Stimulated activated CD8-positive, alpha-beta memory T cell treated with anti-CD3 and anti-CD28 coated beads, Interleukin-12 subunit alpha, Interleukin-12 subunit beta, amount 100 ng/mL, for 24 hours (primary cell): ENCODE measurements around the gene RAD51B.

Experiments
- DNase-seq: peaks from one replicate; pipeline ENCODE4 v3.0.0-alpha.2; 2020; ENCODE audit errors: extremely low read depth

The RAD51B gene

DNA sequence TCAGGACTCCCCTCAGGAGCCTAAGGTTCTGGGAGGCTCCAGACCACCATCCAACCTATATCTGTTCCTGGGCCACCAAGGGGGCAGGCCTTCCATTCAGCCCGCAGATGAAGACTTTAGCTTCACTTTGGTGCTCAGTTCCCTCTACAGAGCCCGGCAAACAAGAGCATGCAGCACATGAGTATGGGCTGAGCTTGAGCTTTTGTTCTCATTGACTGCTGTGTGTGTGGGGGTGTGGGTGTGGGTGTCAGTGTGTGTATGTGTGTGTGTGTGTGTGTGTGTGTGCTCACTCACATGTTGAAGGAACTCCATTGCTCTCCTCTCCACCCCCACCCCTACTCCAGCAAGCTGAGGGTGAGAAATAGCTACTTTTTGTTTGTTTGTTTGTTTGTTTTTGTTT, 754.1 kb downstream of the RAD51B start:
- DNase-seq, result no peak

DNA sequence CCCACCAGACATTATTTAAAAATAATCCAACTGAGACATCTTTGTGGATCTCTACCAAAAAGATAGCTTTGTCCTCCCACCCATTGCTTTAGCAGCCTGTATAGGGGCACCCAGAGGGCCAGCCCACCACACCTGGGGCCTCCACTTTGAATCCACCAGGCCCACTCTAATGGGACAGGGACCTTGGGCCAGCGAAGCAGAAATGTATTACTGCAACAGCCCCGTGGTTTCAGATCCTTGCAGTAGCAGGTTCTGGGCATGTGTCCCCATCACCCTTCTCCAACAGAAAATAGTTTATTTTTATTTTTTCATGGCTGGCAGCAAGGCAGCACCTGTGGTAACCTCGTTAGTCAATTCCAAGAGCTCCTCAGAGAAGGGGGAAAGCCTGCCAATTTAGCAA, 754.9 kb downstream of the RAD51B start:
- no peak for DNase-seq

DNA sequence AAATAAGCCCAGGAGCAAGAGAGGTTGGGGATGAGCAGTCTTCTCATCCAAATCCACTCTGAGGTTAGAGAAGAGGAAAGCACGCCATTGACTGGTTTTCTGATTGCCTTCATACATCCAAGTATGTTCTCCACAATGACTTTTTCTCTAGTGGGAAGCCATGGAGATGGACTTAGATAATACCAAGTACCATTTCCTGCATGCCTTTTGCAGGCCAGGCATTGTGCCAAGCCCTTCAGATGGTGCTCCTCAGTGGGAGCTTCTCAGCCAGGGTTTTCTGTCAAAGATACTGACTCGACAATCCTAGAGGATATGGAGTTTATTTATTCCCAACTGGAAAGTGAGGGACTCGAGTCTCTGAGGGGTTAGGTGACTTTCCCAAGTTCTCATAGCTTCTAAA, 755.3 kb downstream of the RAD51B start:
- no peak for DNase-seq

- no peak for DNase-seq
Observed at GRCh38 chr14:68575426-68575825, 755.8 kb downstream of the RAD51B start.

DNA sequence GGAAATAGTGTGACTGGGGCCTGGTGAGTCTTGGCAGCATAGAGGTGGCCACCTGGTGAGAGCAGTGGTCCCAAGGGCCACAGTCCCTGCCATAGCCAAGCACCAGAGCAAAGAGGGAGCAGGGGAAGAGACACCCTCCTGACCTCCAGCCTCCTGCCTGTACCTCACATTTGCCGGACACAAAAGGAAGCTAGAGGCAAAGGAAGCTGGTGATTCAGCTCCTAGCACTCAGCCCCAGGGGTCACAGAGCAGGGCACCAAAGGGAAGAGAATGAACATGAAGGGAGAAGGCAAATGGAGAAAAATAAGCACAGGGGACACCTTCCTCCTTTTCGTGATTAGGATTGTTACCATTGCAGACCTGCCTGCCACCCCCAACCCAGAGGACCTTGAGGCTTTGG, 756.5 kb downstream of the RAD51B start:
- no peak for DNase-seq

- DNase-seq, result no peak
Observed at GRCh38 chr14:68576496-68577244, 757.1 kb downstream of the RAD51B start.

DNA sequence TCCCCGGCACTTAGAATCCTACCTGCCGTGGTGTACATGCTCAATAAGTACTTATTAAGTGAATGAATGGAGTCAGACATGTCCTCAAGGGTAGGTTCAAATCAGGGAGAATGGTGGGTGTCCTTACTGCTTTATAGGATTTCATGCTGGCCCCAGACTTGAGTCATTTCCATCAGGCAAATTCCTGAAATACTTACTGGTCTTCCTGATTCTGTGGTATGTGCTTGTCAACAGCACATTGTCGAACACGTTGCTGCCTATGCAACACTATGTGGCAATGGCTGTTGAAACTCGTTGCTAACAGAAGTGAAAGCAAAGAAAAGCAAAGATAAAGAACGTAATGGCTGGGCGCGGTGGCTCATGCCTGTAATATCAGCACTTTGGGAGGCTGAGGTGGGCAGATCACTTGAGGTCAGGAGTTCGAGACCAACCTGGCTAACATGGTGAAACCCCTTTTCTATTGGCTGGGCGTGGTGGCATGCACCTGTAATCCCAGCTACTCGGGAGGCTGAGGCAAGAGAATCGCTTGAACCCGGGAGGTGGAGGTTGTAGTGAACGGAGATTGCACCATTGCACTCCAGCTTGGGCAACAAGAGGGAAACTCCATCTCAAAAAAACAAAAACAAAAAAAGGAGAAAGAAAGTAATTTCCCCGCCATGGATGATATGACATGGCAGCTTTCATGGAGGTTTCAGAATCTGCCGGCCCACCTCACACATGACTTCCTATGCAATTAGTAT, 758.4 kb downstream of the RAD51B start:
- DNase-seq, result no peak

DNA sequence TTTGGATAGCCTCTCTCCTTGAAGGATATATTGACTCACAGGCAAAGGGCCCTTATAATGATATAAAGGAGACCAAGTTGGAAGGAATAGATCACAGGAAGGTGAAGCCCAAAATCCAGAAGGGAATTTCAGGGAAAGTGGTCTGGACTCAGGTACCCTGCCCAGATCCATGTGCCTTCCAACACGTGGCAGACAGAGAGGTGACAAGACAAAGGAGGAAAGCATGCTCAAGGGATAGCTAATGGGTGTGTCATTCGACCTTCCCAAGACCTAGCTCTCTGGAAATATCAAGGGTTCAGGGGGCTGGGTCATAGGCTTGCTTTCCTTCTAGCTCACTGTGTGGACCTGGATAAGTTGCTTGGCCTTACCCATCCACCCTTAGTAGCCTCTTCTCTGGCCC, 759.0 kb downstream of the RAD51B start:
- no peak for DNase-seq

GRCh38 chr14:68580096-68580645, 760.6 kb downstream of the RAD51B start:
- DNase-seq, result no peak

DNA sequence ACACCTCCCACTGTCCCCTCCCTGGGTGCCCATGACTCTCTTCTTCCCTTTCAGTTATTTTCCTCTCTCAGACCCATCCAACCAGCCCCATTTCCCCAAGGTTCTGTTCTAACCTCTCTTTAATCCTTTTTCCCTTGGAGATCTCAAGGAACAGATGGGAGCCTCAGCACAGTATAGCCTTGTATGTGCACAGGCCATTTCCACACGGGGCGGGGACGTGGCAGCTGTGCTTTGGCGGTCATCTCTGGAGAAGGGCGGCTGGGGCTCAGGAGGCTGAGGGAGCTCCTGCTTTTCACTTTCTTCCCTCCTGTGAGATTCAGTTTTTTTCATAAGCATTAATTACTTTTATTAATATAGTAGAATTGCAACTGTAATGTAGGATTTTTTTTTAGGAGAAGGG, 761.1 kb downstream of the RAD51B start:
- no peak for DNase-seq

GRCh38 chr14:68583548-68584280, 764.1 kb downstream of the RAD51B start:
- no peak for DNase-seq

GRCh38 chr14:68584786-68585185, 765.2 kb downstream of the RAD51B start:
- no peak for DNase-seq

- no peak for DNase-seq
Observed at GRCh38 chr14:68585690-68586089, 766.1 kb downstream of the RAD51B start.

- DNase-seq, result no peak
Observed at GRCh38 chr14:68586896-68587751, 767.5 kb downstream of the RAD51B start.

- DNase-seq, result no peak
Observed at GRCh38 chr14:68587931-68588330, 768.4 kb downstream of the RAD51B start.

DNA sequence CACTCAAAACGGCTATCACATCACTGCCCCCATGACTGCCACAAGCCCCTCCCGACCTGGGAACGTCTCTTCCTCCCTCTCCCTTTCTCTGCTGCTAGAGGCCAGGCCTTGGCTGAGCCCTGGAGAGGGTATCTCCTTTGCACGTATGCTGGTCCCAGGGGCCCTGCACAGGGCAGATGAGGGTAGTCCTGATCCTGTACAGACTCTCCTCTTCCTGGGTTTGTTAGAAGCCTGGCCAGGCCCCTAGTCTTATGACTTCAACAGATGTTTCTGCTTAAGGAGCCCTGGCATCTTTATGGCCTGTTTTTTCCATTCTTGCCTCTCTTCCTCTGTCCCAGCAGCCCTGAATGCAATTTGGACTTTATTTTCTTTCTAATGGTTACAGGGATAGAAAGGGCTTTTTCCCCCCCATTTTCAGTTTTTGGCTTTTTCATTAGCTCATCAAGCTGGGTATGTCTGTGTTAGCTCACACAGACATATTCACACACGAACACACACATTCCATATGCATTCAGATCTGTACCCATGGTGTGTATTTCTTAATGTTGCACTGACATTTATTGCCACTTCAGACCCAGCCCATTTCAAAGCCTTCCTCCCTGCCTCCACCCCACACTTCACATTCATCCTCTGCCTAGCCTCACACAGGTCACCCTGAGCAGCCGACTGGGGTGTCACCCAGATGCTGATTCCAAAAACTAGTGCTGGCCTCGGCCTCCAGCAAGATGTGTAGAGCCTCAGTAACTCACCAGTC, 770.0 kb downstream of the RAD51B start:
- DNase-seq, result no peak

DNA sequence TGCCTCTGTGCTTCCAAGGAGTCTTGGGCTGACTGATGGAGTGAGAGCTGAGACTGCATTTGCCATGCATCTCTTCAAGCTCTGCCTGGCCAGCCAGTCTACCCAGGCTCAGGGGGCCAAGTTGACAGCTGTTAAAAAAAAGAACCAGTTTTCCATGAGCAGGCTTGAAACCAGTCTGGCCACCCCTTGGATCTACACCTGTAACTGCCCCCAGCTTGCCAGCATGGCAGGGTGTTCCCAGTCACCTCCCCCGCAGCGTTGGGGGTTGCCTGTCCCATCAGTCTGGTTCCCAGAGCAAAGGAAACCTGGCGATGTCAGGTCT, 770.6 kb downstream of the RAD51B start:
- DNase-seq, result no peak

- DNase-seq, result no peak
Observed at GRCh38 chr14:68591786-68592185, 772.2 kb downstream of the RAD51B start.

- DNase-seq, result no peak
Observed at GRCh38 chr14:68592948-68593556, 773.5 kb downstream of the RAD51B start.

GRCh38 chr14:68593806-68594536, 774.4 kb downstream of the RAD51B start:
- no peak for DNase-seq
